IMR-90 (cell line): ENCODE measurements around the gene POLR1H. TPM values are rescaled to one million over a fixed set of nuclear protein-coding genes. Genes with fewer than 3 reads are reported as not detected.
A peak's percentile ranks its signal among the peaks of the same experiment; 100 is the strongest.
"Not testable (repeated sequence)": the region's sequence is repeated elsewhere in the genome, so short reads cannot be mapped to it uniquely, and the experiment has no call there.

Experiments used
- ATAC-seq: fragments of 200-7000 bp; cut with Tn5 transposase; 2 replicates; pipeline ENCODE4 v1.9.1; 2020; ENCODE audit warnings: low read depth, mild to moderate bottlenecking, moderate library complexity
- BruUV-seq: library from RNA; stranded (reverse); fragments of 400-500 nt; replicated peaks from 2 replicates; lab custom pipeline; 2021; lab: Mats Ljungman, UMichigan
- CTCF ChIA-PET: fragments of 300-600 bp; formaldehyde crosslinking; extraction: SDS; loops from one replicate; lab custom pipeline; 2021; ENCODE audit warnings: antibody characterized with exemption; lab: Yijun Ruan, JAX
- POLR2A ChIA-PET: fragments of 300-600 bp; sonication (Branson Sonifier 250); formaldehyde crosslinking; loops from one replicate; lab custom pipeline; 2022; ENCODE audit warnings: antibody characterized with exemption; ENCODE audit not compliant: unreplicated experiment; lab: Charles Lee
- DNase-seq: peaks from one replicate; pipeline ENCODE4 v3.0.0; 2013
- H2AFZ ChIP-seq: replicated peaks from 2 replicates; pipeline ENCODE3; 2013; ENCODE audit warnings: low read length, mild to moderate bottlenecking; ENCODE audit not compliant: poor library complexity
- H2AK5ac ChIP-seq: 2 replicates; pipeline ENCODE4 v1.6.1; 2013; ENCODE audit warnings: low read depth, low read length, inconsistent platforms
- H2AK9ac ChIP-seq: replicated peaks from 2 replicates; pipeline ENCODE3; 2013; ENCODE audit warnings: mild to moderate bottlenecking, low read depth, low read length, moderate library complexity; ENCODE audit not compliant: poor library complexity
- H2BK120ac ChIP-seq: 2 replicates; pipeline ENCODE4 v1.6.1; 2013; ENCODE audit warnings: low read depth, low read length, inconsistent platforms
- H2BK15ac ChIP-seq: 3 replicates; pipeline ENCODE4 v1.6.1; 2013; ENCODE audit warnings: low read depth, low read length, inconsistent platforms
- H2BK20ac ChIP-seq: 2 replicates; pipeline ENCODE4 v1.6.1; 2013; ENCODE audit warnings: low read depth, mild to moderate bottlenecking, inconsistent platforms, low read length, moderate library complexity
- H2BK5ac ChIP-seq: 2 replicates; pipeline ENCODE4 v1.6.1; 2013; ENCODE audit warnings: mild to moderate bottlenecking, low read depth, low read length, inconsistent platforms; ENCODE audit not compliant: poor library complexity, severe bottlenecking
- H3K14ac ChIP-seq: replicated peaks from 2 replicates; pipeline ENCODE4 v1.6.1; 2013; ENCODE audit warnings: low read depth, low read length, inconsistent platforms
- H3K18ac ChIP-seq: 2 replicates; pipeline ENCODE4 v1.6.1; 2013; ENCODE audit warnings: low read depth, low read length, control low read depth
- H3K23ac ChIP-seq: 2 replicates; pipeline ENCODE4 v1.6.1; 2013; ENCODE audit warnings: low read depth, low read length, inconsistent platforms
- H3K27ac ChIP-seq: 2 replicates; pipeline ENCODE4 v1.5.1; 2013; ENCODE audit warnings: mild to moderate bottlenecking, control low read depth, low read length; ENCODE audit not compliant: insufficient read depth
- H3K27me3 ChIP-seq: 2 replicates; pipeline ENCODE4 v1.6.1; 2013; ENCODE audit warnings: low read length; ENCODE audit not compliant: control insufficient read depth, insufficient read depth
- H3K36me3 ChIP-seq: 2 replicates; pipeline ENCODE4 v1.6.1; 2013; ENCODE audit warnings: low read length, mixed read lengths; ENCODE audit not compliant: control insufficient read depth, insufficient read depth
- H3K4ac ChIP-seq: 2 replicates; pipeline ENCODE4 v1.6.1; 2013; ENCODE audit warnings: low read depth, low read length, inconsistent platforms
- H3K4me1 ChIP-seq: 2 replicates; pipeline ENCODE4 v1.6.1; 2013; ENCODE audit warnings: low read length, mixed read lengths; ENCODE audit not compliant: control insufficient read depth, insufficient read depth
- H3K4me2 ChIP-seq: 2 replicates; pipeline ENCODE4 v1.6.1; 2013; ENCODE audit warnings: low read depth, mild to moderate bottlenecking, control low read depth, low read length, moderate library complexity
- H3K4me3 ChIP-seq: 2 replicates; pipeline ENCODE4 v1.5.1; 2013; ENCODE audit warnings: low read depth, mild to moderate bottlenecking, control low read depth, low read length, moderate library complexity; ENCODE audit not compliant: insufficient read depth
- H3K56ac ChIP-seq: 2 replicates; pipeline ENCODE4 v1.6.1; 2013; ENCODE audit warnings: low read length, inconsistent platforms; ENCODE audit not compliant: insufficient read depth; ENCODE audit errors: extremely low read depth
- H3K79me1 ChIP-seq, 2 experiments: 2 replicates each; pipeline ENCODE4 v1.6.1; 2013; ENCODE audit warnings: low read length in 2 of 2, inconsistent platforms in 1 of 2, low read depth in 1 of 2
- H3K9ac ChIP-seq: 2 replicates; pipeline ENCODE4 v1.6.1; 2013; ENCODE audit warnings: low read depth, low read length, control low read depth
- H3K9me1 ChIP-seq: 2 replicates; pipeline ENCODE4 v1.6.1; 2013; ENCODE audit warnings: low read length, inconsistent platforms; ENCODE audit not compliant: insufficient read depth
- H3K9me3 ChIP-seq: 2 replicates; pipeline ENCODE4 v1.6.1; 2013; ENCODE audit warnings: low read length; ENCODE audit not compliant: control insufficient read depth, insufficient read depth
- H4K20me1 ChIP-seq: 2 replicates; pipeline ENCODE4 v1.6.1; 2013; ENCODE audit warnings: low read length, inconsistent platforms; ENCODE audit not compliant: insufficient read depth
- H4K5ac ChIP-seq: 2 replicates; pipeline ENCODE4 v1.6.1; 2013; ENCODE audit warnings: mild to moderate bottlenecking, low read depth, low read length, control low read depth
- H4K8ac ChIP-seq, 2 experiments: 2 replicates each; pipeline ENCODE4 v1.6.1; 2013; ENCODE audit warnings: low read depth in 2 of 2, low read length in 2 of 2, control low read depth in 1 of 2, inconsistent platforms in 1 of 2
- H4K91ac ChIP-seq: 2 replicates; pipeline ENCODE4 v1.6.1; 2013; ENCODE audit warnings: low read depth, low read length, inconsistent platforms; ENCODE audit not compliant: insufficient read depth
- CHD1 ChIP-seq: IDR thresholded peaks from 2 replicates; pipeline ENCODE4 v1.6.1; 2012; ENCODE audit warnings: low read depth, low read length, improper control_type of control experiment
- MAFK ChIP-seq: IDR thresholded peaks from 2 replicates; pipeline ENCODE4 v1.6.1; 2012; ENCODE audit warnings: low read depth, low read length, improper control_type of control experiment
- WGBS, 2 experiments: methylation state at CpG; one replicate each; pipeline versions ENCODE4 v1.1.5 to v1.1.7; 2013; ENCODE audit warnings: missing lambda C conversion rate in 2 of 2; ENCODE audit not compliant: insufficient read length in 1 of 2; ENCODE audit errors: extremely low coverage in 2 of 2; 5-methylcytosine and 5-hydroxymethylcytosine counted together
- dilution Hi-C: fragments of 300-500 bp; cut with HindIII; formaldehyde crosslinking; loops from one replicate; pipeline ENCODE4 v1.14.3; 2018; ENCODE audit warnings: low sequenced_read_pairs; ENCODE audit not compliant: unreplicated experiment
- in situ Hi-C: fragments of 300-500 bp; cut with MboI; formaldehyde crosslinking; loops from 3 replicates; pipeline ENCODE4 v1.14.3; 2019; ENCODE audit warnings: low sequenced_read_pairs, inconsistent platforms, mixed read lengths
- intact Hi-C: fragments of 100-400 bp; cut with micrococcal nuclease; formaldehyde crosslinking; loops from 2 replicates; pipeline ENCODE4 v1.10.0; 2022
- polyA plus RNA-seq, 3 experiments: library from polyadenylated mRNA; depleted of rRNA; stranded (reverse); fragments of >200 nt; gene quantifications; 2 replicates each; pipeline ENCODE4 v1.2.3, GENCODE V29; 2012; ENCODE audit warnings: low replicate concordance in 1 of 3
- total RNA-seq: library from RNA; depleted of rRNA; stranded (reverse); fragments of >200 nt; gene quantifications from 2 replicates; pipeline ENCODE4 v1.2.3, GENCODE V29; 2012

POLR1H gene
- total and polyA plus RNA-seq, 2 of the 4 experiments (the other 2 are of a cell fraction): 24.6 to 34.6 TPM

DNA sequence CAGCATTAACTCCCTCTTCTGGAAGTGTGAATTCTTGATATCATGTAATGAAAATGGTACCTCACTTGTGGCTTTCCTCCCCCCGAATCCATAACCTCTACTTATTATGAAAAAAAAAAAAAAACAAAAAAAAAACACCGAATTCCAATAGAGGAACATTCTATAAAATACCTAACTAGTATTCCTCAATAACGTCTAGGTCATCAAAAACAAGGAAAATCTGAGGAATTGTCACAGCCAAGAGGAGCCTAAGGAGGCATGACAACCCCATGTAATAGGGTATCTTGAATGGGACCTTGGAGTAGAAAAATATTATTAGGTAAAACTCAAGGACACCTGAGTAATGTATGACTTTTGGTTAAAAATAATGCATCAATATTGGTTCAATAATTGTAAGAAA, 38.9 kb upstream of the POLR1H start:
- ChIA-PET POLR2A (no interaction called here), CTCF (interaction anchor here (0.7 kb wide), 2 partner anchors 332 to 1795 kb away, joined by 3 read pairs; no protein-coding TSS in a partner anchor)
- Histone ChIP-seq H2BK5ac (no peak overlapping the region), H2AK5ac (no peak overlapping the region), H3K27me3 (no peaks in the 10 kb centered on the region), H2BK20ac (no peak overlapping the region), H2AK9ac (no peak overlapping the region), H3K27ac (no peak overlapping the region), H3K9me3 (no peaks in the 10 kb centered on the region), H4K5ac (no peak overlapping the region), H3K9ac (no peak overlapping the region), H3K4me1 (no peaks in the 10 kb centered on the region), H3K18ac (no peak overlapping the region), H3K36me3 (no peaks in the 10 kb centered on the region), H3K79me1 (no peaks in the 10 kb centered on the region), H3K23ac (no peak overlapping the region), H3K9me1 (no peaks in the 10 kb centered on the region), H4K8ac (no peak overlapping the region), H2BK120ac (no peak overlapping the region), H2BK15ac (no peak overlapping the region), H3K14ac (no peak overlapping the region), H3K4ac (no peak overlapping the region), H4K91ac (no peak overlapping the region), H4K20me1 (no peaks in the 10 kb centered on the region), H3K4me2 (no peak overlapping the region), H2AFZ (no peak overlapping the region), H3K56ac (no peak overlapping the region), H3K4me3 (no peak overlapping the region)
- dilution Hi-C loops: no loop called here
- WGBS, 2 experiments: no CpG with 5 or more reads among the region's 3 CpGs
- no peak for ATAC-seq
- TF ChIP-seq MAFK (peak; percentile 79), CHD1 (no peak)
- intact Hi-C loops: loop anchor here (5.0 kb wide), 1 partner anchor 285 kb away; no protein-coding TSS in a partner anchor
- in situ Hi-C loops: loop anchor here (25.0 kb wide), 1 partner anchor 285 kb away; no protein-coding TSS in a partner anchor
- BruUV-seq: no TSS peak
- DNase-seq: no peak

DNA sequence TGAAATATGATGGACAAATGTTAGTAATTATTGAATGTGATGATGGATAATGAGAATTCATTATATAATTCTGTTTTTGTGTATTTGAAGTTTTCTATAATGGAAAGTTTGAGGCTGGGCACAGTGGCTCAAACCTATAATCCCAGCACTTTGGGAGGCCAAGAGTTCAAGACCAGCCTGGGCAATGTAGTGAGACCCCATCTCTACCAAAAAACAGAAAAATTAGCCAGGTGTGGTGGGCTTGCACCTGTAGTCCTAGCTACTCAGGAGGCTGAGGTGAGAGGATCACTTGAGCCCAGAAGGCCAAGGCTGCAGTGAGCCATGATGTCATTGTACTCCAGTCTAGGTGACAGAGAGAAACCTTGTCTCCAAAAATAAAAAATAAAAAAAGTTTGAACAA, 38.4 kb upstream of the POLR1H start:
- H3K27ac ChIP-seq, POLR2A ChIA-PET: not testable (repeated sequence)
- in situ Hi-C loops: loop anchor here (25.0 kb wide), 1 partner anchor 285 kb away; no protein-coding TSS in a partner anchor

More for the DNA sequence above, 38.4 kb upstream of the POLR1H start:
- H2BK120ac ChIP-seq, CTCF ChIA-PET, H2AK5ac ChIP-seq, H3K9me3 ChIP-seq, H2BK15ac ChIP-seq, dilution Hi-C loops, H2BK5ac ChIP-seq, H2AFZ ChIP-seq, H3K9me1 ChIP-seq, DNase-seq, H3K27me3 ChIP-seq, H3K9ac ChIP-seq, H3K4me1 ChIP-seq, H3K4ac ChIP-seq, H3K4me3 ChIP-seq, H4K20me1 ChIP-seq, H2AK9ac ChIP-seq, BruUV-seq, H4K5ac ChIP-seq, H3K23ac ChIP-seq, H3K4me2 ChIP-seq, H2BK20ac ChIP-seq, H3K79me1 ChIP-seq, H3K14ac ChIP-seq, H3K56ac ChIP-seq, ATAC-seq, H4K91ac ChIP-seq, H4K8ac ChIP-seq, H3K36me3 ChIP-seq, H3K18ac ChIP-seq: not testable (repeated sequence)
- intact Hi-C loops: loop anchor here (5.0 kb wide), 1 partner anchor 285 kb away; no protein-coding TSS in a partner anchor
